Stomach (tissue), 9 donors: ENCODE measurements around the gene SMPDL3A. TPM values are rescaled to one million over a fixed set of nuclear protein-coding genes. Genes with fewer than 3 reads are reported as not detected.

Experiments used
- DNase-seq, 2 donors: peaks; one replicate each; pipeline versions ENCODE4 v3.0.0 to v3.0.0-alpha.2; 2013 to 2019
- H3K27ac ChIP-seq, 5 donors: fragments of 200-600 bp in 4 of 5; sonication (generic) in 4 of 5; one replicate each; pipeline ENCODE4 v1.5.1; 2013 to 2019; ENCODE audit warnings: mild to moderate bottlenecking in 1 of 5, moderate library complexity in 1 of 5
- H3K27me3 ChIP-seq, 3 donors: fragments of 200-600 bp; sonication (generic); one replicate each; pipeline ENCODE4 v1.5.1; 2017 to 2019; ENCODE audit warnings: mixed run types in 1 of 3
- H3K36me3 ChIP-seq, 4 donors: fragments of 200-600 bp; sonication (generic); 1 replicate in 3 of 4; 2 replicates in 1 of 4; pipeline ENCODE4 v1.5.1; 2016 to 2019
- H3K4me1 ChIP-seq, 4 donors: fragments of 200-600 bp; sonication (generic); one replicate each; pipeline ENCODE4 v1.5.1; 2016 to 2019
- H3K4me3 ChIP-seq, 4 donors: fragments of 200-600 bp; sonication (generic) in 3 of 4; one replicate each; pipeline ENCODE4 v1.5.1; 2016 to 2019; ENCODE audit warnings: mild to moderate bottlenecking in 1 of 4
- H3K9me3 ChIP-seq, 4 donors: fragments of 200-600 bp; sonication (generic); one replicate each; pipeline ENCODE4 v1.5.1; 2016 to 2019
- EP300 ChIP-seq: sonication (generic); formaldehyde crosslinking; IDR thresholded peaks from one replicate; pipeline ENCODE4 v1.6.1; 2017; ENCODE audit warnings: antibody characterized with exemption
- POLR2A ChIP-seq, 4 donors: fragments of 450-650 bp; IDR thresholded peaks; one replicate each; pipeline ENCODE4 v1.6.1; 2016; ENCODE audit warnings: antibody characterized with exemption in 4 of 4, control low read depth in 2 of 4, mild to moderate bottlenecking in 1 of 4, moderate library complexity in 1 of 4
- POLR2AphosphoS5 ChIP-seq, 3 donors: sonication (generic); formaldehyde crosslinking; IDR thresholded peaks; one replicate each; pipeline ENCODE4 v1.6.1; 2016; ENCODE audit warnings: antibody characterized with exemption in 3 of 3
- WGBS, 5 donors: extraction: QIAGEN DNeasy Blood & Tissue Kit in 3 of 5; methylation state at CpG; one replicate each; pipeline versions ENCODE4 v1.1.5 to v1.1.7; 2013 to 2018; 5-methylcytosine and 5-hydroxymethylcytosine counted together
- intact Hi-C: fragments of 100-400 bp; cut with DNase I; formaldehyde crosslinking; loops from one replicate; pipeline ENCODE4 v1.15.1; 2023; ENCODE audit warnings: low total_unique reads
- polyA plus RNA-seq, 3 donors: library from polyadenylated mRNA; stranded (reverse); fragments of 200-250 nt; gene quantifications; one replicate each; pipeline ENCODE4 v1.2.3, GENCODE V29; 2013
- total RNA-seq, 5 donors: library from RNA; depleted of rRNA; stranded (reverse); fragments of >200 nt; gene quantifications; one replicate each; pipeline versions ENCODE4 v1.1.0 to v1.2.3, GENCODE V29; 2014 to 2016
- TF ChIP-seq, protein P1 (sequence below), 7 experiments: fragments of 450-650 bp in 4 of 7; fragments of 200-600 bp in 3 of 7; sonication (generic) in 3 of 7; IDR thresholded peaks; one replicate each; pipeline ENCODE4 v1.5.1; 2016 to 2019; ENCODE audit warnings: antibody characterized with exemption in 7 of 7, control low read depth in 2 of 7, mild to moderate bottlenecking in 1 of 7
- donor health status: healthy with polysubstance abuse.
- donor health status: Bipolar disorder and iron deficiency.
- donor health status: healthy.

SMPDL3A gene
- total and polyA plus RNA-seq, 8 donors = 4.5 to 34.2 (median 16.7) TPM

DNA sequence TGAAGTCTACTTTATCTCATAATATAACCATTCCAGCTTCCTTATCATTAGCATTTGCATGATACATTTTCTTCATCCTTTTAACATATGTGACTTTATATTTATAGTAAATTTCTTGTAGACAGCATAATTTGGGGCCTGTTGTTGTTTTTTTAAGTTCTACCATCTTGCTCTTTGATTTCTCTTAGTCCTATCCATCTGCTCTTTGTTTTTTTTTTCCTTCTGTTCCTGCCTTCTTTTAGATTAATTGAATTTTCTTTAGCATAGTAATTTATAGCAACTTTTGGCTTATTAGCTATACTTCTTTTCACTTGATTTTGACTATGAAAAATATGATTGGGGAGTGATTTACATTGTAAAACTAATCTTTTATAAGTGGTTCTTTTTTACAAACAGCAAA is 28.7 kb upstream of the SMPDL3A start:
- DNase-seq = no peak
- no peaks in the 10 kb centered on the region for H3K4me1 ChIP-seq
- no peak overlapping the region for H3K27ac ChIP-seq
- TF ChIP-seq, protein P1, sequence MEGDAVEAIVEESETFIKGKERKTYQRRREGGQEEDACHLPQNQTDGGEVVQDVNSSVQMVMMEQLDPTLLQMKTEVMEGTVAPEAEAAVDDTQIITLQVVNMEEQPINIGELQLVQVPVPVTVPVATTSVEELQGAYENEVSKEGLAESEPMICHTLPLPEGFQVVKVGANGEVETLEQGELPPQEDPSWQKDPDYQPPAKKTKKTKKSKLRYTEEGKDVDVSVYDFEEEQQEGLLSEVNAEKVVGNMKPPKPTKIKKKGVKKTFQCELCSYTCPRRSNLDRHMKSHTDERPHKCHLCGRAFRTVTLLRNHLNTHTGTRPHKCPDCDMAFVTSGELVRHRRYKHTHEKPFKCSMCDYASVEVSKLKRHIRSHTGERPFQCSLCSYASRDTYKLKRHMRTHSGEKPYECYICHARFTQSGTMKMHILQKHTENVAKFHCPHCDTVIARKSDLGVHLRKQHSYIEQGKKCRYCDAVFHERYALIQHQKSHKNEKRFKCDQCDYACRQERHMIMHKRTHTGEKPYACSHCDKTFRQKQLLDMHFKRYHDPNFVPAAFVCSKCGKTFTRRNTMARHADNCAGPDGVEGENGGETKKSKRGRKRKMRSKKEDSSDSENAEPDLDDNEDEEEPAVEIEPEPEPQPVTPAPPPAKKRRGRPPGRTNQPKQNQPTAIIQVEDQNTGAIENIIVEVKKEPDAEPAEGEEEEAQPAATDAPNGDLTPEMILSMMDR (IDR thresholded peaks at IDR 0.05) = no peak
- TF ChIP-seq EP300 (no peak), POLR2AphosphoS5 (IDR thresholded peaks at IDR 0.05) (no peak), POLR2A (IDR thresholded peaks at IDR 0.05) (no peak)
- H3K27me3 ChIP-seq = no peaks in the 10 kb centered on the region
- intact Hi-C loops = no loop called here
- H3K36me3 ChIP-seq = no peaks in the 10 kb centered on the region
- H3K9me3 ChIP-seq = no peaks in the 10 kb centered on the region
- no peak overlapping the region for H3K4me3 ChIP-seq

DNA sequence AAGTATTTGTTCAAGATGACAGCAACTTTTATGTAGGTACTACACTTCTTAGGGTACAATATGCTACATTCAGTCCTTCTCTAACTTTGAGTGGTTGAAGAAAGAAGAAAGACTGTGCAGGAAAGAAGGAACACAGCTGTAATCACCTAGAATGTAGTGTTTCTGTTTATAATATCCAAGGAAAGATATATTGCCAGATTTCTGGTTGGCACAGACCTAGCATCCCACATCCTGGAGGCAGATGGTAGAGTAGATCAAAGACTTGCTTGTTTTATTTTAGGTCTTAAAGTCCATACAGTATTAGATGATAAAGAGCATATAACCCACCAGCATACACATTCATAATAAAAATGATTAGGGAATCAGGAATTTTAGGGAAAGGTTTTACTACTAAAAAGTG is 22.8 kb upstream of the SMPDL3A start:
- TF ChIP-seq POLR2A (IDR thresholded peaks at IDR 0.05) (no peak), EP300 (no peak), POLR2AphosphoS5 (IDR thresholded peaks at IDR 0.05) (no peak)
- TF ChIP-seq, protein P1 (IDR thresholded peaks at IDR 0.05) = no peak
- no peaks in the 10 kb centered on the region for H3K9me3 ChIP-seq
- DNase-seq = no peak

DNA sequence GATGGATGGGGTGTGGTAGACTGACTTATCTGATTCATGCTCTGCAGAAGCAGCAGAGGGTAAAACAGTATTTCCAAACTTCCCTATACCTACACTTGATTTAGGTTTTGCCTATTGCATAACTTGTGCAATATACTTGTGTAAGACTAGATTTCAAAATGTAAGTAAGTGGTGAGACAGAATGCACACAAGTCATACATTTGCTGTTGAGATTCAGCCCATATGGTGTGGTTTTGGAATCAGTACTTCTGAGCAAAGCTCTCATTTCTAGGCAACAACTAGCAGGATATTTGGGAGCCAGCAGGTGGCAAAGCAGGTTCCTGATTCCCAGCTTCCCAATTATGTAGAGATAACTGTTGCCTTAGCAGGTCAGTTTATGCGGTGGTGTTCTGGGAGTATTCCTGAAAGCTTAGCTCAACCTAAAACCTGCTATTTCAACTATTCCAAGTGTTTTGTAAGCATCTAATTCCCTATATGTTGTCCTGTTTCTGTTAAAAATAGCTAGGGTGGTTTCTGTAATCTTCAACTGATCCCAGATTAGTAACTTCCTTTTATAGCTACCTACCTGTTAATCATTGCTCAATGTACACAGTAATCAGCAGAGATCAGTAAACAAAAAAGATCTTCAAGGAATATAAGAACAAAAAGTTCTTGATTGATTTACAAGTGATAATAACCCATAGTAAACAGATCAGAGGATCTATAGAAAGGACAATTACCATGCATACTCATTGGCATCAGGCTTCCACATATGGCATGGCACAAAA is 18.0 kb upstream of the SMPDL3A start:
- intact Hi-C loops = no loop called here
- Histone ChIP-seq H3K27me3 (no peaks in the 10 kb centered on the region), H3K4me3 (no peak overlapping the region), H3K36me3 (no peaks in the 10 kb centered on the region), H3K9me3 (no peaks in the 10 kb centered on the region), H3K4me1 (peaks cover 0 to 10% (median 0%) of the 10 kb centered on the region in 4 donors), H3K27ac (peak overlapping the region in 1 of 5 donors; percentile 10)
- TF ChIP-seq POLR2AphosphoS5 (IDR thresholded peaks at IDR 0.05) (no peak), POLR2A (IDR thresholded peaks at IDR 0.05) (no peak), EP300 (no peak)
- TF ChIP-seq, protein P1 (IDR thresholded peaks at IDR 0.05) = peak in 2 of 7 experiments; percentile 15 to 34
- 12 to 48% (median 31%) methylated on average over 1 of the region's 1 CpG for WGBS, 5 donors
- DNase-seq = peak in 1 of 2 donors; percentile 44

More for the DNA sequence above, 22.8 kb upstream of the SMPDL3A start:
- intact Hi-C loops = no loop called here
- Histone ChIP-seq H3K27ac (no peak overlapping the region), H3K4me1 (peaks cover 0 to 6% (median 0%) of the 10 kb centered on the region in 4 donors), H3K27me3 (no peaks in the 10 kb centered on the region), H3K4me3 (no peak overlapping the region), H3K36me3 (no peaks in the 10 kb centered on the region)

DNA sequence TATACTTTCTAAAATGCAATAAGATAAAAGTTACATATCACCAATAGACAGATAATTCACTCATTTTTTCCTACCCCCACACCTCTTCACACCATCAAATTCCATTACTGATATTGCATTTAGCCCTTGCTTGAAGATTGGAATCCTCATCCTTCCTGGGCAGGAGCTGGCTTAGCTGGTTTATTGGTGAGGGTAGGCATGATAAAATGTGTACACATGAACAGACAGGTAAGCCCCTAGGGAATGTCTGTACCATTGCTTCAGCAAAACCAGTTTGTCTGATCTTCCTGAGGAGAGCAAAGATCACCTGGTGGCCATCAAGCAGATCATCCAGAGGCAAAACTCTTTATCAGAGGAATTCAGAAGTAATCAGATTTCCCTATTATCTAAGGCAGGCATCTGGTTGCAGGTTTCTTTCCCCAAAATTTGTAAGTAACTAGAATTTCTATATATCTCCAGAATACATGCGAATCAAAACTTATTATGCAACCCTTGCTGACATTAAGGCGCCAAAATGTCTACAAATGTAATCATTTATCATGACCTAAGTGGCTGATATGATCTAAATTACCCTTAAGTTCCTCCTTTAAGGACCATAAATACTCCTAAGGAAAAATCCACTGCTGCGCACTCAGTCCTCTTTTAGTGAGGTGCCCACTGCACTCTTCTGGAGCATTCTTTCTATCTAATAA is 16.2 kb upstream of the SMPDL3A start:
- H3K4me1 ChIP-seq = peaks cover 0 to 10% (median 0%) of the 10 kb centered on the region in 4 donors
- H3K36me3 ChIP-seq = no peaks in the 10 kb centered on the region
- H3K27me3 ChIP-seq = no peaks in the 10 kb centered on the region
- H3K27ac ChIP-seq = no peak overlapping the region
- TF ChIP-seq EP300 (no peak), POLR2A (IDR thresholded peaks at IDR 0.05) (no peak), POLR2AphosphoS5 (IDR thresholded peaks at IDR 0.05) (no peak)
- TF ChIP-seq, protein P1 (IDR thresholded peaks at IDR 0.05) = no peak
- no peak overlapping the region for H3K4me3 ChIP-seq
- DNase-seq = no peak
- intact Hi-C loops = no loop called here
- 79 to 93% (median 89%) methylated on average over 3 of the region's 3 CpGs for WGBS, 5 donors
- H3K9me3 ChIP-seq = no peaks in the 10 kb centered on the region
